Stimulated activated CD8-positive, alpha-beta memory T cell treated with anti-CD3 and anti-CD28 coated beads, Interleukin-7, amount 100 ng/mL, for 4 hours (primary cell): ENCODE results near the gene CRADD.

Experiments used
- DNase-seq, 2 donors: peaks; one replicate each; pipeline ENCODE4 v3.0.0-alpha.2; 2020; ENCODE audit warnings: low read depth in 2 of 2

Gene CRADD

DNA sequence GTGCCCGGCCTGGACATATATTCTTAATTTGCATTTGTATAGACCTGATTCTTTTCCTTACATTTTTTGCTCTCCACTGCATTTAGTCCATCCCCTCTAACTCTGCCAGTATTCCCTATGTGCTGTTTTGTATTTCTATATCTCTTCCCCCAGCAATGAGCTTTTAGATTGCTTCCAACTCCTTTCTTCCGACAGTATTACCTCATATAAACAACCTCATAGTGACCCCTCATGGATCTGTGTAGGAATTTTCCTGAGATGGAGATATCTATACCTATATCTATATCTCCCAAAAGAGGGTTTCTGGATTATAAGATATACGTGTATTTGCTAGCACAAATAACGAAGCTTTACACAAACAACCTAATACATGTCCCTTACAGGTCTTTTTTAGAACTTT is 161.9 kb downstream of the CRADD start:
- DNase-seq = no peak

DNA sequence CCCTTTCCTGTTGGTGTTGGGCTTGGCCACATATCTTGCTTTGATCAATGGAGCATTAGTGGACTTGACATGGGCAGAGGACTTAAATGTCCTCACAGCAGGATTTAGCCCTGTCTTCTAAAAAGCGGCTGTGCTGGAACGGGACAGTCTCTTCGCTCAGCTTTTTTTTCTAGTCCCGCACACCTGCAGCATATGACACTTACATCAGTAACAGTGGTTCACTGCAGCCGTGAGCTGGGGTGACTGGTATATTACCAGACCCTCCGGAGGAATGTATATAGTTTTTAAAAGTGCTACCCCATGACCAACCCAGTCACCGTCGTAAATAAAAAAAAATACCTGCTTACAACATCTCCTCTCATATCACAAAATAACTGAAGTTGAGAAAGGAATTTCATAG is 164.5 kb downstream of the CRADD start:
- DNase-seq = no peak

DNA sequence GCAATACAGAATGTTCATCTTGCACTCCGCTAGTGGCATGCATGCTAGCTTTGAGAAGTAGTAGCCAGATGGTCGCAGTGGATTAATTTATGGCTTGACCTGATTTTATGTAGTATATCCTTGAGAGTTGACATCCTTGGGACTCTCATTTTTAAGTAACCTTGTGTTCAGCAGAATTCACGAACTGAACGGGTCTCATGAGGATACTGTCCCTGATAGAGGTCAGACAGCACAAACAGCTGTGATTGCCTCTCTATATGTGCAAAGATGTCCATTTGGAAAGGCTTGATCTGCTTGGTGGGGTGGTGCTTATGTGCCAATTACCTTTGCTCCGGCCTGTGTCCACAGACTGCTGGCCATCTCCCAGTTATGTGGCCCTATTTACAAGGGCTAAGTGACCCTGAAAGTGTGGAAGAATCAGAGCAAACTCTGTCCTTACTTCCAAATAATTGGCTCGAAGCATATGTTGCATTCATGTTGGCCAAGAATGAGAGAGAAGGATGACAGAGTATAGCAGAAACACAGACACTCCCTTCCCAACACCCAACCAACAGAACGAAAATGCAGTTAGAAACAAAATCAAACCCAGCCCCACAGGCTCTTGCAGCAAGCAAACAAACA is 167.1 kb downstream of the CRADD start:
- DNase-seq = no peak

DNA sequence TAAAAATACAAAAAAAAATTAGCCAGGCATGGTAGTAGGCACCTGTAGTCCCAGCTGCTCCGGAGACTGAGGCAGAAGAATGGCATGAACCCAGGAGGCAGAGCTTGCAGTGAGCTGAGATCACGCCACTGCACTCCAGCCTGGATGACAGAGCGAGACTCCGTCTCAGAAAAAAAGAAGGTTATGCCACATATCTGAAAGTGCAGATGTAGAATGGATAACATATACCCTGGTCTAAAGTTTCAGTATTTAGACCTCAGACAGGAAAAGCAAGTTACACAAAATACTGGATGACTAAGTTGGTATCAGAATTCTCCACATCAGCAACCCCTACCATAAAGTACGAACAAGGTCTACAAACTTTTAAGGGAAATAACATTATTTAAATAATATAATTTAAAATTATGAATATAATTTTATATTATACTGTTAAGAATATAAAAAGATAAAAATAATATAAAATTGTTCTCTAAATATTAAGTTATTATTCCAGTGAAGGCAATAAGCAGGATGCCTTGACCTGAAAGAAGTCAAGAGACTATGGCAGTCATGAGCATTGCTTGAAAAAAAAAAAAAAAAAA is 169.9 kb downstream of the CRADD start:
- DNase-seq = no peak

DNA sequence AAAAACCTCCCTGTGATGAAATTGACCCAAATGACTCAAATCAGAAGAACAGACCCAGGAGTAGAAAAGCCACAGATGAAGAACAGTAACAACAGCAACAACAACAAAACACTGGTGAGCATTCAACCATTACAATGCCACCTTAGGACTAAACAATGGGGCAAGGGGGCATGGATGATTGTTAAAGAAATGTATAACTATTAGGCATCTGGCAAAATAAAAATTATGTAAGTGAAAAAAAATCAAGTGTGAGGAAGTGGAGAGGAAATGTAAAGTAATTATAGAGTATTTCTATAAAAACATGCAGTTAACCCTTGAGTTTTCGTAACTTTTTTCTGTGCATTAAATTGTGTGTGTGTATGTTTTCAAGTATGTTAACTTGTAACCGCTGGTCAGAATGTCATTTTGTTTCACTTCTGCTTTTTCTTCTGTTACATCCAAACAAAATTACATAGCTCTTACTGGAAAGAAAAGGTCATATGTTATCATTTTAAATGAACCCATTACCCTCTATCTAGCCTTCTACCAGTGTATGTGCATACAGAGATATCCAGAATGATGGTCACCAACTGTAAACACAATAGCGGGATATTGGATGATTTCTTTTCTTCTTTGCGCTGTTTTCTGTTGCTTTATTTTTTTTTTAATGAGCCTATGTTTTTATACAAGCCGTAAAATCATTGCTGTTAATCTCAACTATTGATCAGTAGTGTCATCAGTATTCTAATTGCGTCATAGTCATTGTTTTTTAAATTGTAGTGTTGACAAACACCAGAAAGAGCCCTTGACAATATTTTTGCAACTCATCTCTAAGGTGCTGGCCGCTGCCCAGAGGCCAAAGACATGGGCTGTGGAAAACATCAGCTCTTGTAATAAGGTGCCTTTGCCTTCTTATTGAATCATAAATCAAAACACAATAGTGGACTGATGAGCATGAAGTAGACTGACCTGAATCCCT is 170.6 kb downstream of the CRADD start:
- DNase-seq = no peak

DNA sequence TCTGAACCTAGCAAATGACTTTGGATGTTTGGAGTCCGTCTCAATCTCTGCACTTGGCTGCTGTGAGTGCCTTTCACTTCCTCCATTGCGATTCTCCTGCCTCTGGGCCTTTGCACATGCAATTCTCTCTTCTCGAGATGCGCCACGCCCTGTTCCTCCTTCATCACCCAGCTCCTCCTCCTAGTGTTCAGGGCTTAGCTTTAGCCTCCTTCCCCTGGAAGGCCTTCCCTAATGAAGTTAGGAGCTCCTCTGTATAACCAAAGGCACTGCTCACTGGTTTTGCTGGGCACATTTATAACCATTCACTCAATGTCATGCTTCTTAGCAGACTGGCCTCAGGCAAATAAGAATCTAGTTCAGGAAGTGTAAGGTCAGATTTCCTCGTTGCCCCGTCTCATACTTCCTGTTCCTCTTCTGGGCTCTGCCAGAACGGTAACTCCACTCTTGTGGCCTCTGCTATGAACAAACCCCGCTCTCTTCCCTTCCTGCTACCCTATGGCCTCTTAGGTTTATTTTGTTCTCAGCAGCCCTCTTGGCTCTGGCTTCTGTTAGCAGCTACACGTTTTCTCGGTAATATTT is 171.4 kb downstream of the CRADD start:
- DNase-seq = no peak

DNA sequence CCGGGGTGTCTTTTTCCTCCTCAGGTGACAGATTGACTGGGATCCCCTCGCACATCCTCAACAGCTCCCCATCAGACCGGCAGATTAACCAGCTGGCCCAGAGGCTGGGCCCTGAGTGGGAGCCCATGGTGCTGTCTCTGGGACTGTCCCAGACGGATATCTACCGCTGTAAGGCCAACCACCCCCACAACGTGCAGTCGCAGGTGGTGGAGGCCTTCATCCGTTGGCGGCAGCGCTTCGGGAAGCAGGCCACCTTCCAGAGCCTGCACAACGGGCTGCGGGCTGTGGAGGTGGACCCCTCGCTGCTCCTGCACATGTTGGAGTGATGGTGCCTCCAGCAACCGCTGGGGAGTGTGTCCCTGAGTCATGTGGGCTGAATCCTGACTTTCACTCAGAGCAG is 172.8 kb downstream of the CRADD start:
- no peak for DNase-seq

DNA sequence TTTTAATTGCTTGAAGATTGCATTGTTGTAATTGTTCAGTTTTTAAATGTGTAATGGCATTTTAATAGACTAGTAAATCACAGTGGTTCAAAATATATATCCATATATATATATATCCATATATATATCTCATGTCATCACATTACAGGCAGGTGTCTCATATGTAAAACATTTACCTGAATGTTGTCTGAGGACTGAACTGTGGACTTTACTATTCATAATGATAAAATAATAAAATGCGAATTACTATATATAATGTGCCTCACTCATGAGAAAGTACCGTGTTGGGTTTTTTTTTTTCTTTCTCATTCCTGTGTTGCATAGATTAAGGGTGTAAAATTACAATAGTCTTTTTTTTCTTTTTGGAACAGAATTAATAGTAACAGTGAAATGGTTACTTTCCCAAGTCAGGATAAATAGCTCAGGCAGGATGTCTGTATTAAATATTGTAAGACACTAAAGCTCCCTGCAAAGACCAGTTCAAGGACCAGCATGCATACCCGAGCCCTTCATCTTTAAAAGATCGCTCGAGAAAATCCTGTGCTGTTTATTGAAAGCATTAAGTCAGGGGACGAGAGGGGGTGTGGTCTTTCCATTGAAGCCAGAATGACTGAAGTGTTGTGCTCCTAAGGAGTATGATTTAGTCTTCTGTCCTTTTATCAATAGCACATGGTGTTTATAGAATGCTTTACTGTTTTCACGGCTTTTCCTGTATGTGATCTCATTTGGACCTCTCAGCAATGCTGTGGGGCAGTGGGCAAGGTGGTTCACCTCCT is 173.5 kb downstream of the CRADD start:
- DNase-seq = no peak

DNA sequence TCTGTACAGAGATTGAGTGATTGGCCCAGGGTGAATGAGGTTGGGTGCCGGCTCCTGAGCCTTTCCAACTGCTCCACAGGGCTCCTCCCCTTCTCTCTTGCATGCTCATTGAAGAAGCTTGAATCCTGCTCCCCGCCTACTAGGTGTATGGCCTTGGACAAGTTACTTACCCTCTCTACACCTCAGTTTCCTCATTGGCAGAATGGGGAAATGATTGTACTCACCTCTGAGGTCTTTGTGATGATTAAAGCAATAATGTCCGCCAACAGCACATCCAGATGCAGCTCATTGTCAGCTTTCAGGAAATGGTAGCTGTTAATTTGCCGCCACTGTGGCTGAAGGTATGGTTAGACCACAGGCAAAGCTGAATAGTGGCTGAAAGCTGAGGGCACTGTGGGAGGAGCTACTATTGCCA is 174.1 kb downstream of the CRADD start:
- DNase-seq = peak; percentile 8 to 20

DNA sequence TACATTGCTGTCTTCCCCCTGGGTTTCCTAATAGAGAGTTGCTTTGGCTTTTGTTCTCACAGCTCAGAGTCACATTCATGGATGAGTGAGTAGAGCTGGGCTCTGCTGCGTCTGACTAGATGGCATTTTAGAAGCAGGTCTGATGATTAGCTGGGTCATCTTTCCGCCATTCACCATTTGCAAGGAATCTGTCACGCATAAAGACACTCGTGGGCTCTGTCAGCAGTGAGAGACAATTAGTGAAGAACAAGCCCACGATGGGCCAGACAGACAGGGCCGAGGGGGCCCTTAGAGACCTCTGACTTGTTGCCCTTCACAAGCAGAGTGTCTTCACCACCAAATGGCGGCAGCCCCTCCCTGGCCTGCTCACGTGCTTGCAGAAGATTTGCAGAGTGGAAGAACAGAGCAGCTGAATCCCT is 175.0 kb downstream of the CRADD start:
- DNase-seq = no peak

DNA sequence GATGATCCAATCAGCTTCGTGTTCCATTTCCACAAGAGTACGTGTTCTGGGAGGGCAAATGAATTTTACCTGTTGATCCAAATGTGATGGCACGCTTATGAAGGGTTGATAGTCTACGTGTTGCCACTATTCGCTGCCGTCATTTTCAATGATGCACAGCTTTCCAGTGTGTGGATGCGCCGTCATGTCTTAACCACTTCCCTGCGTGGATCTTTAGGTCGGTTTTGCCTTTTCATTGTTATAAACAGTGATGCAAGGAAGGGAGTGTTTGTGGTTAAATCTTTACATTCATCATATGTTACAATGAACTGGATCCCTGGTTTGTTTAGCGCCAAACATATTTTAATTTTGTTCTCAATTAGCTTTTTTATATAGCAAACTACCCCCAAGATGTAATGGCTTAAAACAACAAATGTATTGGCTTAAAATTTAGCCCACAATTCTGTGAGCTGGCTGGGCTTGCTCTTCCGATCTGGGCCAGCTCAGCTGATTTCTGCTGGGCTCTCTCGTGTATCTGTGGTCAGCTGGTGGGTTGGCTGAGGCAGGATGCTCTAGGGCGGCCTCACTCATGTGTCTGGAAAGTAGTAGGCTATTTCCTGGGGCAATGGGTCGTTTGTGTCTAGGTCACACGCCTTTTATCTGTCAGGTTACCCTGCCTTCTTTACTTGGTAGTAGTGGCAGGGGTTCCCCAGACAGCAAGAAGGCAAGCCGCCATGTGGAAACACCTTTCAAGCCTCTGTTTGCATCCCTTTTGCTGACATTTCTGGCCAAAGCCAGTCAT is 176.7 kb downstream of the CRADD start:
- no peak for DNase-seq

DNA sequence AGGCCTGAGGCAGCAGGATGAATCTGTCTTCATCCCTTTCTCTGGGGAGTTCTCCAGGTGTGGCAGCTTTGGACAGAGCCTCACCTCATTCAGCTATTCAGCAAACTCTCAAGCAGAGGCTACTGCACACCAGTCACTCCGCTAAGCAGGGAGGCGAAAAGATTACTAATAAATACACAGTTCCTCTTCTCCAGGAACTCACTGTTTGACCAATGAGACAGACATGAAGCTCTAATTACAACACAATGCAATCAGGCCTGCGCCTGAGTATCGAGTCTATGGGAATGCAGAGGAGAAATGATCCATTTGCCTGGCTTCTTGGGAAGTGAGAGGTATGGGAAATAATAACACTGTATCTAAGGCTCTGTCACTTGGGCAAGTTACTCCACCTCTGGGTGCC is 178.1 kb downstream of the CRADD start:
- no peak for DNase-seq

DNA sequence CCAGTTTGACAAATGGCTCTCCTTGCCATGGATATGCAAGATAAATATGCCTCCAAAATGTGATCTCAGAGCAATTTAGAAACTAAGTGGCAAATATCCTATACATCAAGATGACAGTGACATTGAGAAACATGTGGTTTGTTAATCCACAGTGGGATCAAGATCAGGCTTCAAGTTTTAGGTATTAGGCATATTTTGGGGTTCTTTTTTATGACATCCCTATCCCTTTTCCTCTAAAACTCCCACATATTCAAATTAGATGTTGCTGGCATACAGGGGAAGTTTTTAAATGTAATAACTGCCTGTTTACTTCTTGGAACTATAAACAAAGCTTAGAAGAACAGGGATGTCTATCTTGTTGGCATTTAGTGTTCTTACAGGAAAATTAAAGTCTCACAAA is 179.4 kb downstream of the CRADD start:
- DNase-seq = no peak

DNA sequence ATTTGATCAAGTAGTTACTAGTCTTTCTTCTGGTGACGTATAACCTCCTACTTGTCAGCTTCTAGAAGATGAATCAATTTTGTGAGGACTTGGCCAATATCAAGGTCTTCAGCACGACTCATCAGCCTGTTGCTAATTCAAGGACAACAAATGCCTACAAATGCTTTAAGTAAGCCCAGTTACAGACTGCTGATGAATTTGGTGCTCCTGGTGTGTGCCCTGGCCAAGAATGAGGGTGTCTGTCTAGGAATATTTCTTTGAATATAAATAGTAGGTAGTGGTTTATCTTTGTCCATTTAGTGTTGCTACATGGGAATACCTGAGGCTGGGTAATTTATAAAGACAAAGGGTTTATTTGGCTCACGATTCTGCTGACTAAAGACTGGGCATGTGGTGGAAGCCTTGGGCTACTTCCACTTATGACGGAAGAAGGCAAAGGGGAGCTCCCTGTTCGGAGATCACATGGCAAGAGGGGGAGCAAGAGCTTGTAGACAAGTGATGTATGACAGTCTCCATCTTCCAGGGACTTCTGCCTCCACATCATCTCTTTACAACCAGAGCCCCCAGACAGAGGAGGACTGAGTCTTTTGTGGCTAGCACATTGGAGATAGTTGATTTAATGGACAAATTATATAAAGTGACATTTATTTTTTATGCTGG is 180.2 kb downstream of the CRADD start:
- DNase-seq = no peak

DNA sequence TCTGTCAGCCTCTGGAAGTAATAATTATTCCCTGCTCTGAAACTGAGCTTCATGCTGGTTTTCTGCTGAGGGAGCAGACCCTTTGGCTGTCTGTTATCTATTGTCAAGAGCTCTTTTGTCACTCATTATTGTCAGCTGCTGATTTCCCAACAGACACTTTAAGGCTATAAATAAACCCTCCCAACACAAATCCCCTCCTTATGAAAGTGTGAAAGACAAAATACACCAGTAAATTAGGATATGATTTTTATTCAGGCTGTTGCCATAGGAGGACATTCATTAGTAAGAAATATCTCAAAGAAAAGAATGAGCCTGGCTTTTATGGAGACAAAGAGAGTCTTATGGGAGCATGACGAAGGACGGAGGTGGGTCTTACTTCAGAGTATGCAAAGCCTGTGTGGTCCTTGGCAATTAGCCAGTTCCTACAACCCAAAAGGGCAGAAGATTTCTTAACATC is 180.8 kb downstream of the CRADD start:
- no peak for DNase-seq

DNA sequence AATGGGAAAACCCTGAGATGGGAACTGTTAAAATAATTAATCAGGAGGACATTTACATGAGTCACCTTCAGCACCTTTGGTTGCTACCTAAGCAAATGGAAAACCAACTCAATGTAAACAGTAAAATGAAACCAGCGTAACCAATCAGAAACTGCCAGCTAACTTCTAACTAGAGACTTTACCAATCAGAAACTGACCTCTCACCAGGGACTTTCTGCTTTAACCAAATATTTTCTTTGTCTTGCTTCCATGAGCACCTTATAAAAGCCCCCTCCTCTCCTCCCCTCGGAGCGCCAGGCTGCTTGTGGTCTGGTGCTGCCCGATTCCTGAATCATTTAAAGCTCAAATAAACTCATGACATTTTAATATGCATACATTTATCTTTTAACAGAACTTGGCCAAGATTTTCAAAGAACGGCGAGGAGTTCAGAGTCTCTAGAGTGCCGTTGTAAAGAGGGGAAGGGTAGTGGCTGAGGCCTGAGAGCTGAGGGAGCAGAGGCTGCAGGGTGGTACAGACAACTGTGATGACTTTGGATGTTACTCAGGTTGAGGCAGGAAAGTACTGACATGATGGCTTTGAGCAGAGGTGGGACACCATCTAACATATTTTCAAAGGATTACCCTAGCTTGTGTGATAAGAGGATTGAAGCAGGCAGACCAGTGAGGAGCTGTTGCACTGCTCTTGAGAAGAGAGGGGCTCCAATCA is 183.6 kb downstream of the CRADD start:
- no peak for DNase-seq

DNA sequence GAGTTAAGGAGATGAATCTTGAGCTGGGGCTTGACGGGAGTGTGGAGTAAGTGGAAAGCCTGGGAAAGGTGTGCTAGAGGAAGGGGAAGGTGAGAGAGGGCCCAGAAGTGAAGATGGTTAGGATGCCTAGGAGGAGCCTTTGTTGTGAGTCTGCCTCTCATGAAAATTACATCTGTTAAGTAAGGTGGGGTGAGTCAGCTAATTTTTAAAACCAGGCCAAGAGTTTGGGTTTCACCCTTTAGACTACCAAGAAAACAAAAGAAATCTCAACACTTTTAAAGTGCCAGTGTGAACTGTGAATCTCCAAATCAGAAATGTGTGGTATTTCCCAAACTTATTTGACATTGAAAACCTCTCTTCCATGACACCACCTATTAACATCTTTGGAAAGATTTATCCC is 185.2 kb downstream of the CRADD start:
- DNase-seq = no peak

DNA sequence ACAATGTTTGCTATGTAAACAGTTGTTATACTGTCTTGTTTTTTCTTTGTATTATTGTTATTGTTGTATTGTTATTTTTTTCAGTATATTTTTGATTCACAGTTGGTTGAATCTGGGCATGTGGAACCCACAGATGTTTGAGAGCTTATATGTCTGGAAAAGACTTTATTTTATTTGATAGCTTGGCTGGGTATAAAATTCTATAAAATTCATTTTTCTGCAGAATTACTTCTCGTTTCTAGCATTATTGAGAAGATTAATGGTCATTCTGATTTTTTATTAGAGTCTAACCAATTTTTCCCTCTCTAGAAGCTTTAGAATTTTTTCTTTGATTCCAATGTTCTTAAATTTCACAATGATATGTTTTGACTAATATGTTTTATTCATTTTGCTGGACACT is 188.6 kb downstream of the CRADD start:
- DNase-seq = no peak

DNA sequence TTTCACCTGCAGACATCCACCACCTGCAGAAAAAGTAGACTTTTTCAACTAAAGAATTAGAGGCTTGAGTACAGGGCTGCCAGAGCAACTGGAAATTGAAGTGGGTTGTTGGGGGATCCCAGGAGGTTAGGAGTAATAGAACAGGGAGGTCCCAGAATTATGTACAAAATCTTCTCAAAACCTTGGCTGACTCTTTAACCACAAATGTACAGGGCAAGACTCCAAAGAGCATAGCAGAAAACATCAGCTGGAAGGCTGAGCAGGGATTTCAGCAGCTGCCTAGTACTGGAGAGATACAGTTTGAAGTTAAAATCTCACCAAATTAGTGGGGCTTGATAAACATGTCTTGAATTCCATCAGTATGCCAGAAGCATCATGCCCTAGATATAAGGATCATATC is 191.6 kb downstream of the CRADD start:
- DNase-seq = no peak
